HG03025 (cell line): ENCODE measurements around the gene CADM1.

Experiments
- ATAC-seq: cut with Tn5 transposase; IDR thresholded peaks from one replicate; pipeline ENCODE4 v1.9.1; 2021; ENCODE audit warnings: mild to moderate bottlenecking, moderate library complexity; ENCODE audit not compliant: unreplicated experiment, low FRiP score

Gene CADM1

DNA sequence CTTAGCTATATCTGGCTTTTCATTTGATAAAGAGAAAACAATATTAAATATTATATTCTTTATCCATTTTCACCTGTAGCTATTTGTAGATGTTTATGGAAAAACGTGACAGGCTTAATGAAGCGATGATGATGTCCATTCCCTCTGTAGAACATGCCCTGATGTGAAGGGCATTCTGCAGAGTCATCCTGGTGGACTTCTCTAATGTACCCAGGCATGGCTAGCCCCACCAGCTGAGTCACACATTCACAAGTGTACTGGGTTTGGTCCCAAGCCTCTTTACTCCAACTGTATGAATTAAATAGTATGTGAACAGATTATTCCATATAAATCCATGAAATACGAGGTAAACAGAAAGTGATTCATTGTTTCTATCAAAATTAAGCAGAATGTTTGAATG is 139.3 kb downstream of the CADM1 start:
- ATAC-seq = no peak

DNA sequence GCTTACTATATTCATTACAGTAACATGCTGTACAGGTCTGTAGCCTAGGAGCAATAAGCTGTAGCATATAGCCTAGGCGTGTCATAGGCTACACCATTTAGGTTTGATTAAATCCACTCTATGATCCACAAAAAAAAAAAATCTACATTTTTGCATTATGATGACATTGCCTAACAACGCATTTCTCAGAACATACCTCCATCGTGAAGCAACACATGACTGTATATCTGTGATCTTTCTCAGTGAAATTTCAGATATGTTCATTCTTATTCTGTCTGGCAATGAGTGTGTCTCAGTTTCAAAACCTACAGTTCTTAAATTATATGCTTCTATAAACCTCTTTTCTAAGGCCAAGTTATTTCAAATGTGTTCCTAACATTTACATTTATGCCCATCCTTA is 140.3 kb downstream of the CADM1 start:
- no peak for ATAC-seq

DNA sequence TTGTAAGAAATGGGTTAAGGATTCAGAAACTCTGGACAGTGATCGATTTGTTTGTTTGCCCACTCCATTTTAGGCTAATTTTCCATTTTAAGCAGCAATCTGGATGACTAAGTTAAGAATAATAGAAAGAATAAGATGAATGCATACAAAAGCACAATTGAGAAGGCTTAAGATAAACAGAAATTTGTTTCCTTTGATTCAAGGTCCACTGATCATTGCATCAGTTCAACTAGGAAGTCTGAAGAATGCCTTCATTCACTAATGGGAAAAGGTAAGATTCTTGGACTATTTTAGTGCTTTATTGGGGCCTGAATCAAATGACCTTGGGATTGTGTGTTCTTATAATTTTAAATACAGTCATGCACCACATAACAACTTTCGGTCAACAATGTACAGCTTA is 140.8 kb downstream of the CADM1 start:
- ATAC-seq = no peak

DNA sequence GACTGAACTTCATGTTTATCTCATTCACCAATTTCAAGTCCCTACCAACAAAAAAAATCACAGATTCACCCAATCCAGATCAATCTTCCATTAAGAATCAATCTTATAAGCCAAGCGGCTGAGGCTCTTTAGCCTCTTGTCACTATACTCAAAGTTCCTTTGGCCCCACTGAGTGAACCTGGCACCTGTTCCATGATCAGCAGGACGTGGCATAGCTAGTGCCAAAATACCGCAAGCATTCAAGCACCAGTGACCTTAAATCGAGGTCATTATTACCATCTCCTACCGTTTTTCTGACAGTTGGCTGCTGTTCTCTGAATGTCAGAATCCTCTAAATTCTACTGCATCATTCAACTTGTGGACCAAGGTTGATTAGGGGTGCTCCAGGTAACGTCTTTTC is 141.2 kb downstream of the CADM1 start:
- ATAC-seq = no peak

DNA sequence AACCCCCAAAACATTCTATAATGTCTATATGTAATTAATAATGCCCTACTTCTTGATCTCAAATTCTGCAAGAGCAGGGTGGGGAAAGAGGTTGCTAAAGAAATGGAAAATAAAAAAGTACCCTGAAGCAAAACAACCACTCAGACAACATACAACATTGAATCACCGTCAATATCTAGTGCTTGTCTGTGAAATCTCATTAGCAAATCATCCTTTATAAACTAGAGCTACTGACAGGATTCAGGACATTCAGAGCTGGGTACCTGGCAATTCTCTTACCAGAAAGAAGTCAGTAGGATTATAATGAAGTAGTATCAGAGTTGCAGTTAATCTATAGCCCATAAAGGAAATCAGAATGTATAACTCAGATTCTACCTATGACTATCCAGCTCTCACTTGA is 143.2 kb downstream of the CADM1 start:
- ATAC-seq = no peak

DNA sequence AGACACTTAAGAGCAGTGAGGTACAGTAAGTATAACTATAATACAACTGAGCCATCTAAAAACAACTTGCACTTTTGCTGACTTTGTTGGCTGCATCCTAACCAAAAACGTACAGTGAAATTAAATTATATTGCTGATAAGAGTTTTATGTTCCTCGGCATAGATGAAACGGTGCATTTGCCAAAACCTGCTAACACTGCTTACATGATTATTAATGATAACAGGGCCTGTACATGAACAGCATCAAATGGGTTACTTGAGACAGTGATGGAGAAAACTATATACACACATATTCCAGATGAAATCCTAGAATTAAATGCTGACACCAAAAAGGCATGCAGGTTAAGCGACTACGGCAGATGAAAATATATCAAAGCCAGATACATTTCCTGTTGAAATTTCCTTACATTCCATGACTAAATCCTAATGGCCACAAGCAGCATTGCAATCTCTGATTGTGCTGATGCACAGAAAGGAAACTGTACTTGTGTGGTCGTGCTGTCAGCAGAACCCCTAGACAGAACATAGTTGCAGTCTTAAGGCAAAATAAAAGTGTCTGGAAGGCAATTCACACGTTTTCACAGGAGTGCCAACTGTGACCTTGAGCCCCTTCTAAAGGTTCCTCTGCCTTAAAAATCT is 143.9 kb downstream of the CADM1 start:
- no peak for ATAC-seq

DNA sequence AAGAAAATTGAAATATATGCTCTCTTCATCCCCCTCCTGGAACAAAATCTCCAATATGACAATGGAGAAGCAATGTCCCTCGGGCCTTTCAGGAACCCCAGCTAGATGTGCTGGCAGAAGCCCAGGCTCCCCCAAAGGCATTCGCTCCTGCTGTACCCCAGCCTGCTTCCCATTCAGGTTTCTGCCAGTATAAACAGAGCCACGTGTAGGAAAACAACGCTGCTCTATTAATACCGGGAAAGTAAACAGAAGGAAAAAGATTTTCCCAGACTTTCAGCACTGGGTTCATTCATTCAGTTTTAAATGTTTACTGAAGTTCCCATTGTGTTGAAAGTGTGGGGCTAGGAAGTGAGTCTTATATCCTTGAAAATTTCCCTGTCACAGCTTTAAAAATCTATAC is 147.1 kb downstream of the CADM1 start:
- no peak for ATAC-seq

DNA sequence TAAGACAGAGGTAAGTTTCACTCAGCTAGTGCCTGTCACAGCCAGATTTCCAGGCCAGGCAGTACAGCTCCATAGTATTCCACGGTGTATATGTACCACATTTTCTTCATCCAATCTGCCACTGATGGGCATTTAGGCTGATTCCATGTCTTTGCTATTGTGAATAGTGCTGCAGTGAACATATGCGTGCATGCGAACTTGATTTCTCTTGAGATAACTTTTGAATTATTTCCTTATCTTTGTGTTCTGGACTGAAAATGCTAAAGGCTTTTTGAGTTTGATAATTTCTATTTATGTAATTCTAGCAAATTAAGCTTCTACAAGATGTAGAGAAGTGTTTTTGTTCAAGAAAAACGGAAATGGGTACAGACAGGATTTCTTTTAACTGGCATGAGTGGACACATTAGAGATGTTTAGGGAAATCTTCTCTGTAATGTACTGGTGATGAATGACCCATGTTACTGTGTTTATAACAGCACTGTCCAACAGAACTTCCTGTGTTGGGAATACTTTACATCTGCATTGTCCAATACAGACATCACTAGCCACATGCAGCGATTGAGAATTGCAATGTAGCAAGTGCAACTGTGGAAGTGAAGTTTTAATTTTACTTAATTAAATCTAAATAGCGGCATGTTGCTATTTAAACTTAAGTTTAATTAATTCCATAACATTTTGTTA is 151.3 kb downstream of the CADM1 start:
- ATAC-seq = no peak

DNA sequence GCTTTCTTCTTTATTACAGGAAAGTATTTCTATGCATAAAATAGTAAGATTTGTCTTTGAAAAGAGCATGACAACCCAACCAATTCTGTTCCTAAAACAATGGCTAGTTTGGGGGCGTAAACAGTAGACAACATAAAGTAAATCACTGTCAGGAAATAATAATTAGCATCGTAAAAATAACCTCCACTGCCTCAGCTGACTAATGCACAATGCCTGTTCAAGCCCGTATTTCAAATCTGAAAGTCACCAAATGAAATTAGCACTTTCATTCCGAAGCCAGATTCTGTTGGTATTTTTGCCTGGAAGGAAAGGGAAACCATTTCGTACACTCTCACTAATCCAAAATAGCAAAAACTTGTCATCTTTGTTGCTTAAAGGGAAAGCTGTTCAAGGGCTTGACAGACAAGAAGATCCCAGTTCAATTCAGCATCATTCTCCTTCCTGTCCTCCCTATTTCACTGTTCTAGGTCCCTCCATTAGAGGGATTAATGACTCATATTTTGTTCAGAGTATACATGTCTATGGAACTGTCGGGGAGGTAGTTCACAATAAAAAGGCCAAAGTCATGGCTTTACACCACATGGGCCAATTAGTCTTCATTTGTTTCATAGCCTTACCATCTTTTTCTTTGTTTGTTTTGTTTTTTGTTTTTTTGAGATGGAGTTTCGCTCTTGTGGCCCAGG is 154.7 kb downstream of the CADM1 start:
- no peak for ATAC-seq

DNA sequence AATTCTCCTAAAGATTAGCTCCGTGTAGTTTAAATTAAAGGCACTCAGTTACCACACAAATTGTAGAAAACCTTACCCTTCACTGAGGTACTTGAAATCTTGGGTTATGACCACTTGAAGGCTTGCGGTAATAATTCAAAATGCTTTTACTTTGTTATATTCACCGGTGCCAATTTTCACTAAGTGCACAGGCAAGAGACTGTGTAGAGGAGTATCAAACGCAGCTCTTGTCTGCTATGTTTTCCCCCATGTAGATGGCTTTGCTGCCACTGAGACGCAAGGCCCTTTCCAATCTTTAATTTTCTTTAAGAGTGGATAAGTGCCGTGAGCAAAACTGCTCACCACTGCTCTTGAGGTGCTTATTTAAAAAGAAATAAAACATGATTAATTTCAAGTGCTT is 155.8 kb downstream of the CADM1 start:
- ATAC-seq = no peak

DNA sequence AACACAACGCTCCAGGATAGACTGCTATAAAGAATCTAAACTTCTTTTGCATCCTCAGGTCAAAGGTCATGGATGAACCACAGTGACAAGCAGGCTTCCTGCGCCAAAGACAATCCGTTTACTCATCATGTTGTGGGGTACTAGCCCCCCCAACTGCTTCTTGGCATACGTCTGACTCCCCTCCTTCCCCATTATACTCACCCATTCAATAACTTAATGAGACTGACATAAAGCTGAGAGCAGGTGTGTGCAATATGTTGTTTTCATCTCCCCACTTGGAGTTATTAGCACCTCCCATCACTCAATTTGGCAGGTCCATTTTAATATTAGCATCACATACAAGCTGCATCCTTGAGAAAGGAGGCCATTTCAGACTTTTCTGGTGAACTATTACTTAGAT is 157.1 kb downstream of the CADM1 start:
- ATAC-seq = no peak

DNA sequence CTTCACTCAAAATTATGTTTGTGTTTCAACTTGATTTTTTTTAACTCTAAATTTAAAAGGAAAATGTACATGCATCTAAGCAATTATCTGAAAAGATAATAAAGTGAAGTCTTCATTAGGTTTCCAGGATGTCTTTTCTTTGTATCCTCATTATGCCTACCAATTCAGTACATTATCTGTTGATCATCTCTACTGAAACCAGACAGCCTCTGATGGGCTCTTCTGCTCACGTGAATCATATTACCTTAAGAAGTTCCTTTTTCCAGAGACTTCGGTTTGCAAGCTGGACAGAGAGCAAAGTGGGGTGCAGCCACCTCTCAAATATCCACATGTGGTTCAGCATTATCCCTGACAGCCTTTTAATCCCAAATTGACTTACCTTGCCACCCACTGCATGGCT is 158.4 kb downstream of the CADM1 start:
- ATAC-seq = no peak

DNA sequence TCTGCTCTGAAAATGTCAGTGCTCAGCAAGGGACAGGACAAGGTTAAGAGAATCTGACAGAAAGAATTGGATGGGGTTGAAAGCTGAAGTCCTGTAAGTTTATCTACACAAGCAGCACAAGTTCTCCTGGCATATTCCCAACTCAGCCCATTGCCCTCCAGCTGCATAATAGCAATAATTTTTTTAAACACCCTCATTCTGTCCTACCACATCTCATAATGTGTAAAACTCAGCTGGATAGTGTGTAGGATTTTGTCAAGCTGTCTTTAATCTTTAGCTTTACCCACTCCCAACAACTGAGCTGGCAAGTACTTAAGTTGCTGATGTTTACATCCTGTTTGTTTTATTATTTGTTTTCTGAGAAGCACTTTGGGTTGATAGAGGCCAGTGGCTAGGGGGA is 158.9 kb downstream of the CADM1 start:
- ATAC-seq = no peak

DNA sequence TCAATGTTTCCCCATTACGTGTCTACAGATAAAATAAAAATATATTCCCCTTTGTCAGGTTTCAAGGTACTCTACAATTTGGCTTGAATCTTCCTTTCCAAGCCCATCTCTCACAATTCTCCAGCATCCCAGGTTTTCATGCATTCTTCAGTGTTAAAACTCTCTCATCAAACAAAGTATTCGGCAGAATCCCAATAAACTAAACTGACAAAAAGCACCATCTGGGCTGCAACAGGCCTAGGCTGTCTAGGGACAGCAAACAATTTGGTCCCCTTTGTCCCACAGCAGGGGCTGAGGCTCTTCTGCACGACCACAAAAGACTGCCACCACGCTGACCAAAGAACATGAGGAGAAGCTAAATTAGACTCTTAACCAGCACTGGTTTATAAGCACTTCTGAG is 159.4 kb downstream of the CADM1 start:
- ATAC-seq = no peak

DNA sequence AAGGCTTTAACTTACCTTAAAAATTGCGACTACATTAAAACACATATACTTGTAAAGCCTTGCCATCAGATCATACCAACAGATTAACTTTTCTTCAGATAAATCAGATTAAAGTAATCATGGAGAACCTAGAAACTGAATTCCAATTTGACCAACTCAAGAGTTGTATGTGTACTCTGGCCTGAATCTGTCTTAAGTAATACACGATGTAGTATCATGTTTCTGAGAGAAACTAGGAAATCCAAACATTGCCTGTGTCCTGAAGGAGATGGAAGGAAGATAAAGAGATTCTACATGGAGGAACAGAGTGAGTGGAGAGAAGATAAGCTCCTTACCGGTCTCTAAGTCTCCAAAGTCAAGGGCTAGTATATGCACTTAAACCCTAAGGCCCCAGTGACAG is 162.1 kb downstream of the CADM1 start:
- no peak for ATAC-seq

DNA sequence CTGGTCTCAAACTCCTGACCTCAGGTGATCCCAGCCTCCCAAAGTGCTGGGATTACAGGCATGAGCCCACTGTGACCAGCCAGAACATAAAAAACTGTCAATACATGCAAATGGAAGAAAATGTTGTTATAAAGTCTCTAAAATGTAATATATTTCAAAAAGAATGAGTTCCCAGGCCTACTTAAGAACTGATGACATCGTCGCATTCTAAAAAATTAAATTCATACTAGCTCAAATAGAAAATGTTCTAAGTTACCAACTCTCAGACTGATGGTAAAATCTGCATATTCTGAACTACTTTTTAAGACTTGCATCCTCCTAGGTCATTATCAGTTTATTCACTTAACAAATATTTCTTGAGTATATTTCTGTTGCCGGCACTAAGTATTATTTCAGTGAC is 163.3 kb downstream of the CADM1 start:
- ATAC-seq = no peak

DNA sequence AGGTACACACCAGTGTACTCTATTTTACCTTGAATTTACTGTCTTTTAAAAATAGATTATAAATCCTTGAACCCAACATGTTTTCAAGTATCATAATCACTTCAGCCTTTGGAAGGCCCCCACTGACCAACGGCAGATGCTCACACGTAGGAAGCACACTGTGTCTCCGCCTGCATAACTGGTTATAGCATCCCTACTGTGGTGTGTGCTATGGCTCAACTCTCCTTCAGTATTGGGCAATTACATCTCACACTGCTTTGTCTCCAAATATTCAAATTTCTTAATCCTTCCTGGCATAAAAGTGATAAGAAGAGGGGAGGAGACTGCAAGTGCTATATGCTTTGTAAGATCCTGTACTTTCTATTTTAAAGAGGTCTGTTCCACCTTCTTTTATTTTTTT is 165.7 kb downstream of the CADM1 start:
- no peak for ATAC-seq

DNA sequence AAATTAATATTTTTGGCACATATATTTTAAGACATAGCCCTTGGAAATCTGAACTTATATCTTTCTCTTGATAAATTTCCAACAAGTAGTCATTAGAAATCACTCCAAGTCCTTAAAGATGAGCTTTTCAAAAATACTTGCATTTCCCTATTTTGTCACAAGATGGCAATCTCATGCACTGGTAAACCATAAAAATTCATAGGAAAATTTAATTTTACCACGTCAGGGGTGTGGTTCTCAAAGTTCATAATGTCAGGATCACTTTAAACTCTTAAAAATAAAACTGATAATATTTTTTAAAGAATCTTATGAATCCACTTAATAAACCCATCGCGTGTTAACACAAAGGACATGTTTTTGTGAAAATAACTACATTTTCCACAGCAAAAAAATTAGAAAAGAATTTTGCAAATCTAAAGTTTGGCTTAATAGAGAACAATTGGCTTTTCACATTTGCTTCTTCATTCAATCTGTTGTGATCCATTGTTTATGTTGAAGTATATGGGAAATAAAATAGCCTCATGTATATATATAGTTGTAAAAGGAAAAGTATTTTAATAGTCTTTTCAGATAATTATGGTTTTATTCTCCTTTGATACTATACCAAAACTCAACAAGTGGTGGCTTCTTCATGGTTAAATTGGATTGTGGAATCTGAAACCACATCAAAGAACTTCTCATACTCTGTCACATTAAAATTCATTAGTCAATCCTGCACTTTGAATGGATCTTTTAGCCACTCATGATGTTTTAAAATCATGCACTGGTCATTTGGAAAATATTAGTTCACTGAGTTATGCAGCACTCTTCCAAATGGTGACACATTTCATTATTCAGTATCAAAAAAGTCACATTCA is 169.1 kb downstream of the CADM1 start:
- ATAC-seq = no peak

DNA sequence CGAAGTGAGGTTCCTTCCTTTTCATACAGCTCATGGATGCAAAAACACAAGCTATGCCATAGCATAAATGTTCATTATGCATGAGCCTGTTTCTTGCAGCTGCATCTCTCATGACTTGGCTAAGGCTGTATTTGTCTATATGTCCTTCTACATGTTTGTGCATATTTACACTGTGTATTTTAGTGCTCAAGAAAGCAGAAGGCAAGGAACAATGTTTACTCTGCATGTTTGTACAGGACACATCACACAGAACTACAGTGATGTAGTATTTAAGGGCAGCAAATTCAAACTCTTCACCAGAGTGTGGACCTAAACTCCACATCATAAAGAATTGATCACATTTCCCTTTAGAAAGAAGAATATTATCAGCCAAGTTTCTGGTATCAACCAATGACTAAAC is 170.3 kb downstream of the CADM1 start:
- no peak for ATAC-seq

DNA sequence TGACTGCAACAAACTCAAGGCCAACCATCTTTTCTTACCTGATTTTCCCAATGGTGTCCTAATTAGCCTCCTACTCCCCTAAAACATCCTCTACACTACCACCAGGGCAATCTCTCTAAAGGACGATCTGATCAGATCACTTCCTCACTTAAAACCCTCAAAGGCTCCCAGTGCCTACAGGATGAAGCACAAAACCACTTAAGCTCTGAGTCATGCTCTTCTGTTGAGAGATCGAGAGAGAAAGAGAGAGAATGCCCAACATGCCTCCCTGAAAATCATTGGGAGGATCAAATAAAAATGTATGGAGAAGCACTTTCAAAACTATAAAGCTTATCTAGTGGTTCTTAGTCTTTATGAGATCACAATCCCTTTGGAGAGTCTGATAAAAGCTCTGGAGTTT is 171.1 kb downstream of the CADM1 start:
- ATAC-seq = no peak
